HepG2 (cell line): Measurements from ENCODE around the gene TRAPPC4. TPM values are rescaled to one million over a fixed set of nuclear protein-coding genes. Genes with fewer than 3 reads are reported as not detected.
A peak's percentile ranks its signal among the peaks of the same experiment; 100 is the strongest.

Experiments used
- ATRX ChIP-seq: sonication (generic); formaldehyde crosslinking; IDR thresholded peaks from 2 replicates; pipeline ENCODE4 v1.4.0; 2020; ENCODE audit warnings: missing genetic modification reagents, borderline replicate concordance
- CHCHD3 ChIP-seq: sonication (generic); formaldehyde crosslinking; IDR thresholded peaks from 2 replicates; pipeline ENCODE4 v1.8.0; 2022; ENCODE audit warnings: mild to moderate bottlenecking, missing genetic modification reagents, moderate library complexity
- FOXJ3 ChIP-seq: sonication (generic); formaldehyde crosslinking; IDR thresholded peaks from 2 replicates; pipeline ENCODE4 v1.4.0; 2020; ENCODE audit warnings: missing genetic modification reagents, mild to moderate bottlenecking, borderline replicate concordance
- FOXK2 ChIP-seq: fragments of 450-650 bp; IDR thresholded peaks from 2 replicates; pipeline ENCODE4 v1.6.1; 2016
- GTF3A ChIP-seq: sonication (generic); formaldehyde crosslinking; conservative IDR thresholded peaks from 2 replicates; pipeline ENCODE4 v1.4.0; 2020; ENCODE audit warnings: mild to moderate bottlenecking, missing genetic modification reagents
- MAFG ChIP-seq: sonication (generic); formaldehyde crosslinking; IDR thresholded peaks from 2 replicates; pipeline ENCODE4 v1.5.1; 2020; ENCODE audit warnings: mild to moderate bottlenecking, missing genetic modification reagents
- NR3C1 ChIP-seq: sonication (generic); formaldehyde crosslinking; IDR thresholded peaks from 2 replicates; pipeline ENCODE4 v1.4.0; 2020; ENCODE audit warnings: missing genetic modification reagents
- PRMT3 ChIP-seq: sonication (generic); formaldehyde crosslinking; IDR thresholded peaks from 2 replicates; pipeline ENCODE4 v1.8.1; 2022; ENCODE audit warnings: low read depth, mild to moderate bottlenecking, moderate library complexity, missing genetic modification reagents, borderline replicate concordance
- RBAK ChIP-seq: sonication (generic); formaldehyde crosslinking; IDR thresholded peaks from 2 replicates; pipeline ENCODE4 v1.5.1; 2020; ENCODE audit warnings: mild to moderate bottlenecking, missing genetic modification reagents
- RCOR2 ChIP-seq: IDR thresholded peaks from 2 replicates; pipeline ENCODE4 v1.6.1; 2016; ENCODE audit warnings: missing biosample characterization, missing genetic modification reagents
- U2AF2 ChIP-seq: fragments of 200-400 bp; formaldehyde crosslinking; IDR thresholded peaks from 2 replicates; pipeline ENCODE4 v1.6.1; 2017; ENCODE audit warnings: low read depth, mild to moderate bottlenecking, low read length
- XRCC5 ChIP-seq: fragments of 200-400 bp; formaldehyde crosslinking; optimal IDR thresholded peaks from 2 replicates; pipeline ENCODE3; 2017; ENCODE audit warnings: mild to moderate bottlenecking, low read length
- ZBTB21 ChIP-seq: sonication (generic); formaldehyde crosslinking; IDR thresholded peaks from 2 replicates; pipeline ENCODE4 v1.4.0; 2020; ENCODE audit warnings: missing genetic modification reagents
- ZBTB44 ChIP-seq: sonication (generic); formaldehyde crosslinking; IDR thresholded peaks from 2 replicates; pipeline ENCODE4 v1.4.0; 2020; ENCODE audit warnings: missing genetic modification reagents
- ZFP37 ChIP-seq: sonication (generic); formaldehyde crosslinking; IDR thresholded peaks from 2 replicates; pipeline ENCODE4 v1.4.0; 2020; ENCODE audit warnings: missing genetic modification reagents, borderline replicate concordance
- ZNF160 ChIP-seq: sonication (generic); formaldehyde crosslinking; IDR thresholded peaks from 2 replicates; pipeline ENCODE4 v1.8.0; 2022; ENCODE audit warnings: mild to moderate bottlenecking, inconsistent platforms, missing genetic modification reagents
- ZNF264 ChIP-seq: sonication (generic); formaldehyde crosslinking; IDR thresholded peaks from 2 replicates; pipeline ENCODE4 v1.4.0; 2020; ENCODE audit warnings: missing genetic modification reagents
- ZNF326 ChIP-seq: sonication (generic); formaldehyde crosslinking; IDR thresholded peaks from 2 replicates; pipeline ENCODE4 v1.4.0; 2020; ENCODE audit warnings: missing genetic modification reagents, borderline replicate concordance
- ZNF414 ChIP-seq: sonication (generic); formaldehyde crosslinking; IDR thresholded peaks from 2 replicates; pipeline ENCODE4 v1.5.0; 2020; ENCODE audit warnings: missing genetic modification reagents
- ZNF441 ChIP-seq: sonication (generic); formaldehyde crosslinking; IDR thresholded peaks from 2 replicates; pipeline ENCODE4 v1.7.0; 2021; ENCODE audit warnings: missing genetic modification reagents, borderline replicate concordance
- ZNF530 ChIP-seq: sonication (generic); formaldehyde crosslinking; IDR thresholded peaks from 2 replicates; pipeline ENCODE4 v1.5.0; 2020; ENCODE audit warnings: low read depth, mild to moderate bottlenecking, missing genetic modification reagents
- ZNF563 ChIP-seq: sonication (generic); formaldehyde crosslinking; IDR thresholded peaks from 2 replicates; pipeline ENCODE4 v1.8.0; 2022; ENCODE audit warnings: mild to moderate bottlenecking, moderate library complexity, missing genetic modification reagents
- ZNF790 ChIP-seq: sonication (generic); formaldehyde crosslinking; IDR thresholded peaks from 2 replicates; pipeline ENCODE4 v1.8.0; 2022; ENCODE audit warnings: missing genetic modification reagents, mild to moderate bottlenecking, borderline replicate concordance
- polyA plus RNA-seq, 8 experiments: library from polyadenylated mRNA; depleted of rRNA in 3 of 8; stranded (reverse) in 7 of 8; unstranded in 1 of 8; fragments of >200 nt; fragmentation: Illumina TruSeq in 4 of 8; extraction: Trizol in 4 of 8; gene quantifications; 2 replicates each; pipeline versions ENCODE4 v1.2.1 to v1.2.3, GENCODE V29; 2011 to 2016; ENCODE audit warnings: low read depth in 4 of 8, missing spikeins in 1 of 8, mixed read lengths in 1 of 8; ENCODE audit not compliant: insufficient read depth in 1 of 8
- total RNA-seq, 5 experiments: library from RNA; depleted of rRNA; stranded (reverse); fragments of >200 nt; fragmentation: Illumina TruSeq; extraction: Trizol; gene quantifications; 2 replicates each; pipeline ENCODE4 v1.2.3, GENCODE V29; 2016; ENCODE audit warnings: low read depth in 1 of 5
- TF ChIP-seq, protein P1 (sequence below): sonication (generic); formaldehyde crosslinking; IDR thresholded peaks from 2 replicates; pipeline ENCODE4 v1.4.0; 2020; ENCODE audit warnings: mild to moderate bottlenecking, missing genetic modification reagents
- TF ChIP-seq, protein P2 (sequence below): sonication (generic); formaldehyde crosslinking; IDR thresholded peaks from 2 replicates; pipeline ENCODE4 v1.5.1; 2020; ENCODE audit warnings: mild to moderate bottlenecking, moderate library complexity, missing genetic modification reagents
- TF ChIP-seq, protein P3 (sequence below): sonication (generic); formaldehyde crosslinking; IDR thresholded peaks from 2 replicates; pipeline ENCODE4 v1.5.1; 2020; ENCODE audit warnings: mild to moderate bottlenecking, missing genetic modification reagents, borderline replicate concordance

The TRAPPC4 gene
- total and polyA plus RNA-seq, 2 of the 13 experiments (the other 11 are each of a cell fraction or from before 2014, with no cell fraction given): 97.4 to 140 TPM

DNA sequence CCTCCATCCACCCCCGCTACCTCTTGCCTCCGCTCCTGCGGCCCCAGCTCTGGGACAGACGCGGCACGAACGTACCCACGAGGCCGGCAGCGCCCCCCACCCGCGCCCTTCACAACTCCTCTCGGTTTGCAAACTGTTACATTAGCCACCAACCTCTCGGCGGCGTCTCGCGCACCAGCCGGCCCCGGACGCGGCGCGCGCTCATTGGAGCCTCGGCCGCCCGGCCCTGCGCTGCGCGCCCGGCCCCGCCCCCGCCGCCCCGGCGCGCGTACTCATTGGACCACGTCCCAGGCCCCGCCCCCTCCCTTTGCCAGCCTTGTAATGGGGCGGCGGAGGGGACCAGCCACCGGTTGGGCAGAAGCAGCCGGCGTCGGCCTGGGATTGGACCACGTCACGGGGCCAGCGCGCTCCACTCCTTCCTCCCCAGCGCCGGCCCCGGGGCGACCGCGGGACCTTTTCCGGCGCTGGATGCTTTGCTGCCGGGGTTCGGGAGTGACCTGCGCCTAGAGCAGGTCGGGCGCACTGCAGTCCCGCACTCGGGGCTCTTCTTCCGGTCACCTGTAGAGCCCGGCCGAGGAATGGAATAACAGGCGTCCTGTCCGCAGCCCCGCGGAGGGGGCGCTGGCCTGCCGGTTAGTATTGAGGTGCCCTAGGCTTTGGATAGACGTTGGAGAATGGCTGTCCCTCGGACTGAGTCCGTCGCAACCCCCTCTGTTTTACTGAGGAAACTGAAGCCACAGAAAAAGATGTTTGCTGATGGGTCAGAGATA, 38.6 kb downstream of the TRAPPC4 start, which contains the start of gene HYOU1 (continued):
- TF ChIP-seq ZBTB44 (CRISPR knock-in tag) (no peak), ZNF326 (CRISPR knock-in tag) (no peak), RCOR2 (no peak), FOXK2 (peak; percentile 35; the same call in 1 of the 2 replicates), GTF3A (CRISPR knock-in tag) (no peak), ZNF563 (0 out of 2 replicates have a peak, but pooled peaks have one; percentile 64), PRMT3 (CRISPR knock-in tag) (no peak), ZNF530 (CRISPR knock-in tag) (no peak), ATRX (CRISPR knock-in tag) (no peak), MAFG (CRISPR knock-in tag) (no peak), ZNF441 (CRISPR knock-in tag) (no peak), XRCC5 (peak; percentile 79), NR3C1 (CRISPR knock-in tag) (no peak), FOXJ3 (no peak), ZNF264 (CRISPR knock-in tag) (peak; percentile 27; the same call in 1 of the 2 replicates), ZBTB21 (no peak), ZNF414 (CRISPR knock-in tag) (0 out of 2 replicates have a peak, but pooled peaks have one; percentile 50), U2AF2 (no peak), RBAK (CRISPR knock-in tag) (peak; percentile 96), ZNF790 (CRISPR knock-in tag) (0 out of 2 replicates have a peak, but pooled peaks have one; percentile 39), CHCHD3 (CRISPR knock-in tag) (no peak), ZNF160 (CRISPR knock-in tag) (no peak), ZFP37 (CRISPR knock-in tag) (no peak)
- TF ChIP-seq, protein P1, sequence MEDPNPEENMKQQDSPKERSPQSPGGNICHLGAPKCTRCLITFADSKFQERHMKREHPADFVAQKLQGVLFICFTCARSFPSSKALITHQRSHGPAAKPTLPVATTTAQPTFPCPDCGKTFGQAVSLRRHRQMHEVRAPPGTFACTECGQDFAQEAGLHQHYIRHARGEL: no peak
- TF ChIP-seq, protein P2, sequence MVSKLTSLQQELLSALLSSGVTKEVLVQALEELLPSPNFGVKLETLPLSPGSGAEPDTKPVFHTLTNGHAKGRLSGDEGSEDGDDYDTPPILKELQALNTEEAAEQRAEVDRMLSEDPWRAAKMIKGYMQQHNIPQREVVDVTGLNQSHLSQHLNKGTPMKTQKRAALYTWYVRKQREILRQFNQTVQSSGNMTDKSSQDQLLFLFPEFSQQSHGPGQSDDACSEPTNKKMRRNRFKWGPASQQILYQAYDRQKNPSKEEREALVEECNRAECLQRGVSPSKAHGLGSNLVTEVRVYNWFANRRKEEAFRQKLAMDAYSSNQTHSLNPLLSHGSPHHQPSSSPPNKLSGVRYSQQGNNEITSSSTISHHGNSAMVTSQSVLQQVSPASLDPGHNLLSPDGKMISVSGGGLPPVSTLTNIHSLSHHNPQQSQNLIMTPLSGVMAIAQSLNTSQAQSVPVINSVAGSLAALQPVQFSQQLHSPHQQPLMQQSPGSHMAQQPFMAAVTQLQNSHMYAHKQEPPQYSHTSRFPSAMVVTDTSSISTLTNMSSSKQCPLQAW: peak; percentile 71; the same call in 1 of the 2 replicates
- TF ChIP-seq, protein P3, sequence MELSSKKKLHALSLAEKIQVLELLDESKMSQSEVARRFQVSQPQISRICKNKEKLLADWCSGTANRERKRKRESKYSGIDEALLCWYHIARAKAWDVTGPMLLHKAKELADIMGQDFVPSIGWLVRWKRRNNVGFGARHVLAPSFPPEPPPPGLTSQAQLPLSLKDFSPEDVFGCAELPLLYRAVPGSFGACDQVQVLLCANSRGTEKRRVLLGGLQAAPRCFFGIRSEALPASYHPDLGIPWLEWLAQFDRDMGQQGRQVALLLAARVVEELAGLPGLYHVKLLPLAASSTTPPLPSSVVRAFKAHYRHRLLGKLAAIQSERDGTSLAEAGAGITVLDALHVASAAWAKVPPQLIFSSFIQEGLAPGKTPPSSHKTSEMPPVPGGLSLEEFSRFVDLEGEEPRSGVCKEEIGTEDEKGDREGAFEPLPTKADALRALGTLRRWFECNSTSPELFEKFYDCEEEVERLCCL (CRISPR knock-in tag): no peak
